OCI-LY3 (cell line): ENCODE results near the gene TSPAN11.

ENCODE experiments used
- H2AFZ ChIP-seq: fragments of 200-600, 300-600 bp; shearing (Covaris generic); 2 replicates; pipeline ENCODE4 v1.6.0; 2014; ENCODE audit warnings: antibody characterized with exemption, low read depth, low read length
- H3K27ac ChIP-seq: fragments of 200-600, 300-600 bp; sonication (generic); 2 replicates; pipeline ENCODE4 v1.5.1; 2014; ENCODE audit warnings: mild to moderate bottlenecking, low read length, moderate library complexity, mixed read lengths
- H3K27me3 ChIP-seq: fragments of 200-600, 300-600 bp; sonication (generic); 2 replicates; pipeline ENCODE4 v1.6.1; 2014; ENCODE audit warnings: low read depth, low read length, mixed read lengths
- H3K36me3 ChIP-seq: fragments of 200-600, 300-600 bp; sonication (generic); replicated peaks from 2 replicates; pipeline ENCODE3; 2014; ENCODE audit warnings: low read depth, low read length, mixed read lengths
- H3K4me1 ChIP-seq: fragments of 300-600, 200-600 bp; sonication (generic); 2 replicates; pipeline ENCODE4 v1.6.1; 2014; ENCODE audit warnings: low read length, mixed read lengths
- H3K4me2 ChIP-seq: fragments of 200-600, 300-600 bp; sonication (generic); 2 replicates; pipeline ENCODE4 v1.6.1; 2014; ENCODE audit warnings: low read length, mixed read lengths
- H3K4me3 ChIP-seq: fragments of 300-600, 200-600 bp; sonication (generic); 2 replicates; pipeline ENCODE4 v1.5.1; 2014; ENCODE audit warnings: antibody characterized with exemption, mild to moderate bottlenecking, low read length, moderate library complexity
- H3K79me2 ChIP-seq: fragments of 300-600, 200-600 bp; shearing (Covaris generic); 2 replicates; pipeline ENCODE4 v1.6.1; 2014; ENCODE audit warnings: mild to moderate bottlenecking, low read length, mixed read lengths
- H3K9ac ChIP-seq: fragments of 300-600, 200-600 bp; shearing (Covaris generic); 2 replicates; pipeline ENCODE4 v1.6.0; 2014; ENCODE audit warnings: mild to moderate bottlenecking, low read length, moderate library complexity
- H3K9me3 ChIP-seq: fragments of 200-600, 300-600 bp; shearing (Covaris generic); 2 replicates; pipeline ENCODE4 v1.6.1; 2014; ENCODE audit warnings: low read length, mixed read lengths; ENCODE audit not compliant: insufficient read depth
- H4K20me1 ChIP-seq: fragments of 200-600, 300-600 bp; sonication (generic); 2 replicates; pipeline ENCODE4 v1.6.1; 2016; ENCODE audit warnings: low read length, mixed read lengths; ENCODE audit not compliant: insufficient read depth
- CTCF ChIP-seq: fragments of 200-600, 300-600 bp; sonication (generic); IDR thresholded peaks from 2 replicates; pipeline ENCODE4 v1.5.1; 2014; ENCODE audit warnings: antibody characterized with exemption, low read length, low read depth
- EZH2phosphoT487 ChIP-seq: fragments of 200-600 bp; shearing (Covaris generic); IDR thresholded peaks from 2 replicates; pipeline ENCODE4 v1.6.1; 2018; ENCODE audit warnings: antibody characterized with exemption, mixed run types, low read depth

The TSPAN11 gene

GRCh38 chr12:30963709-30964564, 37.4 kb downstream of the TSPAN11 start:
- H3K27ac ChIP-seq: no peak overlapping the region
- H3K4me2 ChIP-seq: no peak overlapping the region
- no peak overlapping the region for H2AFZ ChIP-seq
- no peak for TF ChIP-seq EZH2phosphoT487
- no peak for TF ChIP-seq CTCF
- no peaks in the 10 kb centered on the region for H3K9me3 ChIP-seq
- H3K36me3 ChIP-seq: no peaks in the 10 kb centered on the region
- H3K4me1 ChIP-seq: no peaks in the 10 kb centered on the region
- no peaks in the 10 kb centered on the region for H3K79me2 ChIP-seq
- H3K4me3 ChIP-seq: no peak overlapping the region
- H4K20me1 ChIP-seq: no peaks in the 10 kb centered on the region
- peaks cover 34% of the 10 kb centered on the region for H3K27me3 ChIP-seq
- H3K9ac ChIP-seq: no peak overlapping the region

GRCh38 chr12:30964896-30965612, 38.5 kb downstream of the TSPAN11 start:
- no peak overlapping the region for H3K4me2 ChIP-seq
- H3K4me3 ChIP-seq: no peak overlapping the region
- no peaks in the 10 kb centered on the region for H3K9me3 ChIP-seq
- H3K79me2 ChIP-seq: no peaks in the 10 kb centered on the region
- peaks cover 44% of the 10 kb centered on the region for H3K27me3 ChIP-seq
- no peak overlapping the region for H3K27ac ChIP-seq
- no peak overlapping the region for H3K9ac ChIP-seq
- no peaks in the 10 kb centered on the region for H3K36me3 ChIP-seq
- H3K4me1 ChIP-seq: no peaks in the 10 kb centered on the region
- TF ChIP-seq CTCF (no peak), EZH2phosphoT487 (no peak)
- no peaks in the 10 kb centered on the region for H4K20me1 ChIP-seq
- no peak overlapping the region for H2AFZ ChIP-seq

GRCh38 chr12:30965613-30965985, 39.1 kb downstream of the TSPAN11 start:
- no peak for TF ChIP-seq CTCF
- no peak for TF ChIP-seq EZH2phosphoT487
- no peaks in the 10 kb centered on the region for H3K9me3 ChIP-seq
- H3K9ac ChIP-seq: no peak overlapping the region
- peaks cover 49% of the 10 kb centered on the region for H3K27me3 ChIP-seq
- no peak overlapping the region for H2AFZ ChIP-seq
- no peaks in the 10 kb centered on the region for H4K20me1 ChIP-seq
- no peak overlapping the region for H3K4me2 ChIP-seq
- H3K79me2 ChIP-seq: no peaks in the 10 kb centered on the region
- H3K27ac ChIP-seq: no peak overlapping the region
- no peaks in the 10 kb centered on the region for H3K4me1 ChIP-seq
- H3K36me3 ChIP-seq: no peaks in the 10 kb centered on the region
- H3K4me3 ChIP-seq: no peak overlapping the region

- Histone ChIP-seq H2AFZ (no peak overlapping the region), H3K9me3 (no peaks in the 10 kb centered on the region), H3K79me2 (no peaks in the 10 kb centered on the region), H3K36me3 (no peaks in the 10 kb centered on the region), H4K20me1 (no peaks in the 10 kb centered on the region), H3K27ac (no peak overlapping the region), H3K4me3 (no peak overlapping the region), H3K27me3 (peaks cover 45% of the 10 kb centered on the region), H3K4me1 (no peaks in the 10 kb centered on the region), H3K9ac (no peak overlapping the region), H3K4me2 (no peak overlapping the region)
- TF ChIP-seq EZH2phosphoT487 (no peak), CTCF (no peak)
These were observed 40.5 kb downstream of the TSPAN11 start for GRCh38 chr12:30967026-30967425.
